ENCODE measurements around the gene TRIML1. TPM values are rescaled to one million over a fixed set of nuclear protein-coding genes. Genes with fewer than 3 reads are reported as not detected.

Gene TRIML1
- total and polyA plus RNA-seq, 8 donors, result not detected

DNA sequence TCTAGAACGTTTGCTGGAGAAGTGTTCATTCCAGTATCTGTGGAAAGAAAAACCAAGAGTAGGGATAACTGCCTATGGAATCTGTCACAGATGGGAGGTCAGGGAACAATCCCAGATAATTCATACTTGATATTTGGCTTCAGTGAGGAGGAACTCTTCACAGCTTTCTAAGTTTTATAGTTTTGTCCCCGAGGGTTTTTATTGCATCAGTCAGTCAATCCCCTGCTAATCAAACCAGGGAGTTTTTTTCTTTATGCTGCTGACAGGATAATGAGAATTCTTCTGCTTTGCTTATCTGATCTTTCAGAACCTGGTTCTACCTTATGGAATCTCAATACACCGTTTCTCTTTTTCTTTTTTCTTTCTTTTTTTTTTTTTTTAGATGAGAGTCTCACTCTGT, 29.2 kb upstream of the TRIML1 start:
- no peaks in the 10 kb centered on the region for H3K27me3 ChIP-seq
- H3K9me3 ChIP-seq, result no peaks in the 10 kb centered on the region
- intact Hi-C loops (cut with DNase I), result no loop called here
- TF ChIP-seq, protein P1, sequence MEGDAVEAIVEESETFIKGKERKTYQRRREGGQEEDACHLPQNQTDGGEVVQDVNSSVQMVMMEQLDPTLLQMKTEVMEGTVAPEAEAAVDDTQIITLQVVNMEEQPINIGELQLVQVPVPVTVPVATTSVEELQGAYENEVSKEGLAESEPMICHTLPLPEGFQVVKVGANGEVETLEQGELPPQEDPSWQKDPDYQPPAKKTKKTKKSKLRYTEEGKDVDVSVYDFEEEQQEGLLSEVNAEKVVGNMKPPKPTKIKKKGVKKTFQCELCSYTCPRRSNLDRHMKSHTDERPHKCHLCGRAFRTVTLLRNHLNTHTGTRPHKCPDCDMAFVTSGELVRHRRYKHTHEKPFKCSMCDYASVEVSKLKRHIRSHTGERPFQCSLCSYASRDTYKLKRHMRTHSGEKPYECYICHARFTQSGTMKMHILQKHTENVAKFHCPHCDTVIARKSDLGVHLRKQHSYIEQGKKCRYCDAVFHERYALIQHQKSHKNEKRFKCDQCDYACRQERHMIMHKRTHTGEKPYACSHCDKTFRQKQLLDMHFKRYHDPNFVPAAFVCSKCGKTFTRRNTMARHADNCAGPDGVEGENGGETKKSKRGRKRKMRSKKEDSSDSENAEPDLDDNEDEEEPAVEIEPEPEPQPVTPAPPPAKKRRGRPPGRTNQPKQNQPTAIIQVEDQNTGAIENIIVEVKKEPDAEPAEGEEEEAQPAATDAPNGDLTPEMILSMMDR (IDR thresholded peaks at IDR 0.05), result no peak
- H3K27ac ChIP-seq, result no peak overlapping the region
- ATAC-seq, result no peak
- no peak for FAIRE-seq
- H3K4me3 ChIP-seq, result no peak overlapping the region
- WGBS, 2 donors, result 23 to 34% methylated on average over 3 of the region's 3 CpGs
- no peaks in the 10 kb centered on the region for H3K4me1 ChIP-seq
- DNase-seq, result no peak
- H3K36me3 ChIP-seq, result no peaks in the 10 kb centered on the region

DNA sequence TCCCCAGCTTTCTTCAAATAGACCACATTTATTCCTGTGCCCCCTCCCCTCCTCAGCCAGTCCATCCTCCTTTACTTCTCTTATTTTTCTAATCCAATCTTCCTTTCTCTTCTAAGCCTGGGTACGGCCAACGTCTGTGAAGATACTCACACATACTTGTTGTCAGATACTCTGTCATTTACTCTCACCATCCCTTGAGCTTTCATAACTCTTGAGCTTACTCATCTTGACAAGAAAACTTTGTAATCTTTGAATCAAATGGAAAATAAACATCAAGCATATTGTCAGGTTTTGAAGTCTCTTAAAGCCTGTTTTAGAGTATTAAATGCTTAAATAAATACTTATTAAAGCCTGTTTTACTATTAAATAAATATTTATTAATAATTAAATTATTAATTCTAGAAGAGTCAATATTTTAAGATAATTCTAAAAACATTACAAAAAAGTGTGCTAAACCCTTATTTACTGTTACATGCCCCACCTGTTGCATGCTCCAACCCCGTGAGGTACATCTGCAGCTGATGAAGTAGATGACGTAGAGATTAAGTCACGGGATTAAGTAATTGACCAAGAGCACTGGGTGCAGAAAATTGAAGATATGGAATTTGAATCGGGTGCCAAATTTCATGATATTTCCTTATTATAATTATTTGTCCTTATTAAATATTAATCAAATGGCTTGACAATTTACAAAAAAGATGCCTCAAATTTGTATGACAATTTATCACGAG, 28.3 kb upstream of the TRIML1 start:
- Histone ChIP-seq H3K4me3 (no peak overlapping the region), H3K27me3 (no peaks in the 10 kb centered on the region), H3K36me3 (no peaks in the 10 kb centered on the region), H3K27ac (no peak overlapping the region), H3K9me3 (no peaks in the 10 kb centered on the region), H3K4me1 (no peaks in the 10 kb centered on the region)
- intact Hi-C loops (cut with DNase I), result no loop called here
- TF ChIP-seq, protein P1 (IDR thresholded peaks at IDR 0.05), result no peak
- FAIRE-seq, result no peak
- ATAC-seq, result no peak
- DNase-seq, result no peak
- WGBS, 2 donors, result 50 to 57% methylated on average over 7 of the region's 7 CpGs

DNA sequence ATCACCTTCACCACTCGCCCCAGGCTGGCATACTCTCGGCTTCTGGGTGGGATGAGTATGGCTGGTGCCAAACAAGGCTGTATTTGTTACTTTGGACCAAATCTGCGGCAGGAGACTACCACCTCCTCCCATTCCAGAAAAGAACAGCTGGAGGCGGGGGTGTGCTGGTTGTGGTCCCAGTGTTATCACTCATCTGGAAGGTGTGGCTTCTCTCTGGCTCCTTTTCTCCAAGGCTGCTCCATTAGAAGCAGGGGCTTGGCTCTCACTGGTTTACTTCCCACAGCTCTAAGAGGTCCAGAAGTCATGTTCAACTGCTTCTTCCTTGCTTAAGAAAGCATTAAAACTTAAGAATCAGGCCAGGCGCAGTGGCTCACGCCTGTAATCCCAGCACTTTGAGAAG, 27.3 kb upstream of the TRIML1 start:
- no peak for DNase-seq
- Histone ChIP-seq H3K27ac (no peak overlapping the region), H3K27me3 (no peaks in the 10 kb centered on the region), H3K4me1 (no peaks in the 10 kb centered on the region), H3K9me3 (no peaks in the 10 kb centered on the region), H3K36me3 (no peaks in the 10 kb centered on the region), H3K4me3 (no peak overlapping the region)
- FAIRE-seq, result no peak
- TF ChIP-seq, protein P1 (IDR thresholded peaks at IDR 0.05), result no peak
- intact Hi-C loops (cut with DNase I), result no loop called here
- 58 to 65% methylated on average over 6 of the region's 6 CpGs for WGBS, 2 donors
- ATAC-seq, result no peak

DNA sequence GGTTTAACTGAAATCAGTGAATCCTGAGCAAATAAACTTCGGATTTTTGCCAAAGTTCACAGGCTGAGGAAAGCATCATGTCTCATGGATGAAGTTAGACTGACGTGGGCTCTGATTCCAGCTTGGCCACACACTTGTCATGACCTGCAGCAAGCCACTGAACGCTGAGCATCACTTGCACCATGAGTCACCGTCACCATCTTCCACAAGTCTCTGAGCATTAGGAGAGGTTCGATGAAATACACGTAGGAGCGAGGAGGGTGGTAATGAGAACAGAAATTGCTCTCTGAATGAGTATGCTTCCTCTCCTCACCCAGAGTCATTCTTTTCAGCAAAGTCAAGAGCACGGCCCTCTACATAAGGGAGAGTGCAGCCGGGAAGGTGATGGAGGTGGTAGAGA, 26.1 kb upstream of the TRIML1 start:
- no peak overlapping the region for H3K4me3 ChIP-seq
- no peak for DNase-seq
- no peak for ATAC-seq
- H3K9me3 ChIP-seq, result no peaks in the 10 kb centered on the region
- no peak for FAIRE-seq
- intact Hi-C loops (cut with DNase I), result no loop called here
- TF ChIP-seq, protein P1 (IDR thresholded peaks at IDR 0.05), result no peak
- no peaks in the 10 kb centered on the region for H3K4me1 ChIP-seq
- no peaks in the 10 kb centered on the region for H3K27me3 ChIP-seq
- WGBS, 2 donors, result 70 to 71% methylated on average over 9 of the region's 9 CpGs
- H3K36me3 ChIP-seq, result no peaks in the 10 kb centered on the region
- no peak overlapping the region for H3K27ac ChIP-seq

DNA sequence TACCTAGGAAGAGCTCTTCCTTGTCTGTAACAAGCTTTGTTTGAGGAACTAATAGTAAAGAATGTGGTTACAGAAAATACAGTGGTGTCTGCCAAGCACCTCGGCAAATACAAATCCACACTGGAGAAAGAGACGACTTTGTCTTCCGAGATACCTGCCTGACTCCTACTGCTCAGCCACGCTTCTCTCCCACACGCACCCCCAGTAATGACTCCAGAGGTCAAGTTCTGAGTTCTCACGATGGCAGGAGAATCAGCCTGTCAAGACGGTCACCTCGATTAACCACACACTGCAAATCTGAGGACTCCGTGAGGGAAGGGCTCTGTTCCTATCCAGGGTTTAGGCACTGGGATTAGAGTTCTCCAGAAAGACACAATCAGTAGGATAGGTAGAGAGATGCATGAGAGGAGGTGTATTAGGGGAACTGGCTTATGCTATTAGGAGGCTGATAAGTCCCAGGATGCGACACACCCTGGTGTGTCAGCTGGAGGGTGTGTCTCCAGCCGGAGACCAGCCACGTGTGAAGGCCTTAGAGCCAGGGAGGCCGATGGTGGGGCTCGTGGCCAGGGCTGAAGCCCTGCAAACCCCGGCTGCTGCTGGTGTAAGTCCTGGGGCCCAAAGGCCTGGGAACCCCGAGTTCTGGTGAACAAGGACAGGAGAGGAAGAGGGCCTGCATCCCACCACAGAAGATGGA, 21.5 kb upstream of the TRIML1 start:
- Histone ChIP-seq H3K27ac (no peak overlapping the region), H3K36me3 (no peaks in the 10 kb centered on the region), H3K4me1 (no peaks in the 10 kb centered on the region), H3K4me3 (no peak overlapping the region), H3K9me3 (no peaks in the 10 kb centered on the region), H3K27me3 (no peaks in the 10 kb centered on the region)
- WGBS, 2 donors, result 69 to 77% methylated on average over 16 of the region's 16 CpGs
- no peak for FAIRE-seq
- no peak for DNase-seq
- intact Hi-C loops (cut with DNase I), result no loop called here
- TF ChIP-seq, protein P1 (IDR thresholded peaks at IDR 0.05), result no peak
- ATAC-seq, result no peak

All from pancreas (tissue), 10 donors.